GM12878 (cell line): ENCODE results near the gene XDH. TPM values are rescaled to one million over a fixed set of nuclear protein-coding genes. Genes with fewer than 3 reads are reported as not detected.

Experiments used
- ATAC-seq: fragments of 200-7000 bp; cut with Tn5 transposase; 3 replicates; pipeline ENCODE4 v1.9.1; 2020; ENCODE audit warnings: mild to moderate bottlenecking, moderate library complexity
- BruUV-seq: library from RNA; stranded (reverse); fragments of 400-500 nt; replicated peaks from 2 replicates; lab custom pipeline; 2021; lab: Mats Ljungman, UMichigan
- CTCF ChIA-PET: fragments of 300-600 bp; sonication (Branson Sonifier 250); formaldehyde crosslinking; extraction: SDS; loops from one replicate; lab custom pipeline; 2021; ENCODE audit warnings: inconsistent platforms; lab: Yijun Ruan, JAX
- POLR2A ChIA-PET: fragments of 350-600 bp; formaldehyde crosslinking; extraction: SDS; loops from one replicate; lab custom pipeline; 2021; ENCODE audit warnings: inconsistent platforms; lab: Charles Lee
- RAD21 ChIA-PET: fragments of 300-600 bp; sonication (Branson Sonifier 250); formaldehyde crosslinking; loops from one replicate; lab custom pipeline; 2023; ENCODE audit warnings: antibody characterized with exemption; ENCODE audit not compliant: unreplicated experiment; lab: Charles Lee
- SMC1A ChIA-PET: fragments of 300-600 bp; sonication (Branson Sonifier 250); formaldehyde crosslinking; loops from one replicate; lab custom pipeline; 2023; ENCODE audit not compliant: unreplicated experiment, uncharacterized antibody; lab: Charles Lee
- DNase-seq: peaks from one replicate; pipeline ENCODE4 v3.0.0-alpha.2; 2011; ENCODE audit warnings: low read depth, low spot score
- FAIRE-seq: peaks from 3 replicates; lab custom pipeline; 2011; peaks lifted over from hg19 to GRCh38; lab: Jason Lieb, UNC
- H2AFZ ChIP-seq: 2 replicates; pipeline ENCODE4 v1.6.0; 2011; ENCODE audit warnings: low read depth, low read length, control low read depth; ENCODE audit not compliant: control insufficient read depth
- H3K27ac ChIP-seq: 2 replicates; pipeline ENCODE4 v1.5.1; 2011; ENCODE audit warnings: control low read depth; ENCODE audit not compliant: control insufficient read depth, insufficient read depth
- H3K27me3 ChIP-seq, 2 experiments: replicated peaks in 1 of 2; 2 replicates each; pipeline versions ENCODE4 v1.6.0 to v1.6.1; 2011; ENCODE audit warnings: low read length in 1 of 2; ENCODE audit not compliant: control insufficient read depth in 2 of 2, insufficient read depth in 2 of 2
- H3K36me3 ChIP-seq, 2 experiments: 2 replicates each; pipeline ENCODE4 v1.5.1; 2011; ENCODE audit warnings: low read length in 1 of 2; ENCODE audit not compliant: control insufficient read depth in 2 of 2, insufficient read depth in 2 of 2
- H3K4me1 ChIP-seq: 2 replicates; pipeline ENCODE4 v1.6.1; 2011; ENCODE audit warnings: mild to moderate bottlenecking, low read length, moderate library complexity, mixed read lengths; ENCODE audit not compliant: control insufficient read depth, insufficient read depth
- H3K4me2 ChIP-seq: 2 replicates; pipeline ENCODE4 v1.6.0; 2011; ENCODE audit warnings: control low read depth; ENCODE audit not compliant: control insufficient read depth, insufficient read depth
- H3K4me3 ChIP-seq: fragments of 200-600 bp; sonication (generic); 2 replicates; pipeline ENCODE4 v1.5.1; 2016
- H3K79me2 ChIP-seq: 2 replicates; pipeline ENCODE4 v1.6.0; 2011; ENCODE audit warnings: low read length; ENCODE audit not compliant: control insufficient read depth, insufficient read depth
- H3K9ac ChIP-seq: 2 replicates; pipeline ENCODE4 v1.8.0; 2011; ENCODE audit warnings: low read length, control low read depth, mixed read lengths; ENCODE audit not compliant: control insufficient read depth, insufficient read depth
- H3K9me3 ChIP-seq: replicated peaks from 3 replicates; pipeline ENCODE4 v1.5.1; 2011; ENCODE audit warnings: mild to moderate bottlenecking, low read length; ENCODE audit not compliant: control insufficient read depth, insufficient read depth
- H4K20me1 ChIP-seq: 2 replicates; pipeline ENCODE4 v1.6.0; 2011; ENCODE audit not compliant: control insufficient read depth, insufficient read depth
- WGBS: methylation state at CpG from one replicate; pipeline ENCODE4 v1.1.6; 2016; ENCODE audit warnings: low lambda C conversion rate; ENCODE audit not compliant: insufficient replicate concordance, insufficient coverage; ENCODE audit errors: missing lambda C conversion rate; 5-methylcytosine and 5-hydroxymethylcytosine counted together
- in situ Hi-C: fragments of 300-500 bp; cut with MboI; formaldehyde crosslinking; loops from 9 replicates; pipeline ENCODE4 v1.14.3; 2018; ENCODE audit warnings: mixed read lengths
- intact Hi-C: fragments of 100-400 bp; cut with micrococcal nuclease; formaldehyde crosslinking; loops from one replicate; pipeline ENCODE4 v1.14.2; 2022; ENCODE audit not compliant: unreplicated experiment
- polyA plus RNA-seq, 11 experiments: library from polyadenylated mRNA; depleted of rRNA in 4 of 11; unstranded in 6 of 11; stranded (reverse) in 5 of 11; fragments of >200 nt; fragmentation: Nextera tagmentation in 4 of 11; fragmentation: Illumina TruSeq in 1 of 11; extraction: Ambion mirVana in 4 of 11; extraction: Trizol in 1 of 11; gene quantifications; 1 replicate in 1 of 11; 2 replicates in 10 of 11; pipeline versions ENCODE4 v1.2.1 to v1.2.3, GENCODE V29; 2011 to 2016; ENCODE audit warnings: inconsistent platforms in 2 of 11, missing spikeins in 2 of 11, low read depth in 1 of 11
- total RNA-seq, 4 experiments: library from RNA; depleted of rRNA in 3 of 4; stranded (reverse); fragments of >200 nt in 3 of 4; fragmentation: Illumina TruSeq in 1 of 4; extraction: Trizol in 1 of 4; gene quantifications; 2 replicates each; pipeline versions ENCODE4 v1.2.1 to v1.2.3, GENCODE V29; 2013 to 2021
- TF ChIP-seq, protein P1 (sequence below): IDR thresholded peaks from 2 replicates; pipeline ENCODE4 v1.6.1; 2012; ENCODE audit warnings: improper control_type of control experiment, low read depth, low read length; ENCODE audit not compliant: insufficient replicate concordance
- TF ChIP-seq, protein P2 (sequence below): fragments of 450-650 bp; IDR thresholded peaks from 2 replicates; pipeline ENCODE4 v1.6.1; 2016; ENCODE audit warnings: mild to moderate bottlenecking
- TF ChIP-seq, protein P3 (sequence below): fragments of 150-350 bp; IDR thresholded peaks from 2 replicates; pipeline ENCODE4 v1.6.1; 2016; ENCODE audit warnings: low read depth, low read length

XDH gene
- total and polyA plus RNA-seq, 10 of the 15 experiments (the other 5 are each of a cell fraction or from before 2014, with no cell fraction given) = 0.01 TPM; not detected in 9

DNA sequence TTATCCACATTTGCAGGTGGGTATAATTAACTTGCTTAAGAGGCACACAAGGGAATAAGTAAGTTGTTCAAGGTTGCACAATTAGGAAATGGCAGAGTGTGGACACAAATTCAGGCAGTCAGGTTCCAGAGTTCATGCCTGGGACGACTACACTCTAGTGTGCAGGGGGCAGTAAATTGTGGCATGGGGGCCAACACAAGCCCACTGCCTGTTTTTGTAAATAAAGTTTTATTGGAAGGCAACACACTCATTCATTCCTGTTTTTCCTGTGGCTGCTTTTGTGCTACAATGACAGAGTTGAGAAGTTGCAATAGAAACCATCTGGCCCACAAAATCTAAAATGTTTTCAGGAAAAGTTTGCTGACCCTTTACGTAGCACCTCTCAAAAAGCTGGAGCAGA, 41.4 kb downstream of the XDH start (continued):
- TF ChIP-seq, protein P1, sequence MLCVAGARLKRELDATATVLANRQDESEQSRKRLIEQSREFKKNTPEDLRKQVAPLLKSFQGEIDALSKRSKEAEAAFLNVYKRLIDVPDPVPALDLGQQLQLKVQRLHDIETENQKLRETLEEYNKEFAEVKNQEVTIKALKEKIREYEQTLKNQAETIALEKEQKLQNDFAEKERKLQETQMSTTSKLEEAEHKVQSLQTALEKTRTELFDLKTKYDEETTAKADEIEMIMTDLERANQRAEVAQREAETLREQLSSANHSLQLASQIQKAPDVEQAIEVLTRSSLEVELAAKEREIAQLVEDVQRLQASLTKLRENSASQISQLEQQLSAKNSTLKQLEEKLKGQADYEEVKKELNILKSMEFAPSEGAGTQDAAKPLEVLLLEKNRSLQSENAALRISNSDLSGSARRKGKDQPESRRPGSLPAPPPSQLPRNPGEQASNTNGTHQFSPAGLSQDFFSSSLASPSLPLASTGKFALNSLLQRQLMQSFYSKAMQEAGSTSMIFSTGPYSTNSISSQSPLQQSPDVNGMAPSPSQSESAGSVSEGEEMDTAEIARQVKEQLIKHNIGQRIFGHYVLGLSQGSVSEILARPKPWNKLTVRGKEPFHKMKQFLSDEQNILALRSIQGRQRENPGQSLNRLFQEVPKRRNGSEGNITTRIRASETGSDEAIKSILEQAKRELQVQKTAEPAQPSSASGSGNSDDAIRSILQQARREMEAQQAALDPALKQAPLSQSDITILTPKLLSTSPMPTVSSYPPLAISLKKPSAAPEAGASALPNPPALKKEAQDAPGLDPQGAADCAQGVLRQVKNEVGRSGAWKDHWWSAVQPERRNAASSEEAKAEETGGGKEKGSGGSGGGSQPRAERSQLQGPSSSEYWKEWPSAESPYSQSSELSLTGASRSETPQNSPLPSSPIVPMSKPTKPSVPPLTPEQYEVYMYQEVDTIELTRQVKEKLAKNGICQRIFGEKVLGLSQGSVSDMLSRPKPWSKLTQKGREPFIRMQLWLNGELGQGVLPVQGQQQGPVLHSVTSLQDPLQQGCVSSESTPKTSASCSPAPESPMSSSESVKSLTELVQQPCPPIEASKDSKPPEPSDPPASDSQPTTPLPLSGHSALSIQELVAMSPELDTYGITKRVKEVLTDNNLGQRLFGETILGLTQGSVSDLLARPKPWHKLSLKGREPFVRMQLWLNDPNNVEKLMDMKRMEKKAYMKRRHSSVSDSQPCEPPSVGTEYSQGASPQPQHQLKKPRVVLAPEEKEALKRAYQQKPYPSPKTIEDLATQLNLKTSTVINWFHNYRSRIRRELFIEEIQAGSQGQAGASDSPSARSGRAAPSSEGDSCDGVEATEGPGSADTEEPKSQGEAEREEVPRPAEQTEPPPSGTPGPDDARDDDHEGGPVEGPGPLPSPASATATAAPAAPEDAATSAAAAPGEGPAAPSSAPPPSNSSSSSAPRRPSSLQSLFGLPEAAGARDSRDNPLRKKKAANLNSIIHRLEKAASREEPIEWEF = no peak
- TF ChIP-seq, all 136 proteins: peak for 0

DNA sequence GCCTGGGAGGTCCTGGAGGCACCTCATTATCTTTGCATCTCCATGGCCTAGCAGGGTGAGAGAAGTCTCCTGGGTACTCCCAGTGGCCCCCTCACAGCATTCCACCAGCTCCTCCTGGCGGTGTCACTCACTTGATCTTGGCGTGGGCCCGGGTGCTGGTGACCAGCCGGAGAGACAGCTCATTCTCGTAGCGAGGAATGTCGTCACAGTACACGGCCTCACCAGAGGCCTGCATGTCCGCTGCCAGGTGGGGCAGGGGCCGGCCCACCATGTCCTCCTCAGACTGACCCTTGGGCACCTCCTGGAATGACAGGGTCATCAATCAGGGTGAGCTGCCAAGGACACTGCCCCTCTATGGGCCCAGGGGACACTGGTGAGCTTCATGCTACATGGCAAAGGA, 42.4 kb downstream of the XDH start:
- RAD21 ChIA-PET = no interaction called here
- H4K20me1 ChIP-seq = no peaks in the 10 kb centered on the region

More for the DNA sequence above, 42.4 kb downstream of the XDH start:
- FAIRE-seq (no peak), DNase-seq (no peak), ATAC-seq (no peak)
- TF ChIP-seq, protein P2, sequence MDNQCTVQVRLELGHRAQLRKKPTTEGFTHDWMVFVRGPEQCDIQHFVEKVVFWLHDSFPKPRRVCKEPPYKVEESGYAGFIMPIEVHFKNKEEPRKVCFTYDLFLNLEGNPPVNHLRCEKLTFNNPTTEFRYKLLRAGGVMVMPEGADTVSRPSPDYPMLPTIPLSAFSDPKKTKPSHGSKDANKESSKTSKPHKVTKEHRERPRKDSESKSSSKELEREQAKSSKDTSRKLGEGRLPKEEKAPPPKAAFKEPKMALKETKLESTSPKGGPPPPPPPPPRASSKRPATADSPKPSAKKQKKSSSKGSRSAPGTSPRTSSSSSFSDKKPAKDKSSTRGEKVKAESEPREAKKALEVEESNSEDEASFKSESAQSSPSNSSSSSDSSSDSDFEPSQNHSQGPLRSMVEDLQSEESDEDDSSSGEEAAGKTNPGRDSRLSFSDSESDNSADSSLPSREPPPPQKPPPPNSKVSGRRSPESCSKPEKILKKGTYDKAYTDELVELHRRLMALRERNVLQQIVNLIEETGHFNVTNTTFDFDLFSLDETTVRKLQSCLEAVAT = no peak
- TF ChIP-seq, protein P3, sequence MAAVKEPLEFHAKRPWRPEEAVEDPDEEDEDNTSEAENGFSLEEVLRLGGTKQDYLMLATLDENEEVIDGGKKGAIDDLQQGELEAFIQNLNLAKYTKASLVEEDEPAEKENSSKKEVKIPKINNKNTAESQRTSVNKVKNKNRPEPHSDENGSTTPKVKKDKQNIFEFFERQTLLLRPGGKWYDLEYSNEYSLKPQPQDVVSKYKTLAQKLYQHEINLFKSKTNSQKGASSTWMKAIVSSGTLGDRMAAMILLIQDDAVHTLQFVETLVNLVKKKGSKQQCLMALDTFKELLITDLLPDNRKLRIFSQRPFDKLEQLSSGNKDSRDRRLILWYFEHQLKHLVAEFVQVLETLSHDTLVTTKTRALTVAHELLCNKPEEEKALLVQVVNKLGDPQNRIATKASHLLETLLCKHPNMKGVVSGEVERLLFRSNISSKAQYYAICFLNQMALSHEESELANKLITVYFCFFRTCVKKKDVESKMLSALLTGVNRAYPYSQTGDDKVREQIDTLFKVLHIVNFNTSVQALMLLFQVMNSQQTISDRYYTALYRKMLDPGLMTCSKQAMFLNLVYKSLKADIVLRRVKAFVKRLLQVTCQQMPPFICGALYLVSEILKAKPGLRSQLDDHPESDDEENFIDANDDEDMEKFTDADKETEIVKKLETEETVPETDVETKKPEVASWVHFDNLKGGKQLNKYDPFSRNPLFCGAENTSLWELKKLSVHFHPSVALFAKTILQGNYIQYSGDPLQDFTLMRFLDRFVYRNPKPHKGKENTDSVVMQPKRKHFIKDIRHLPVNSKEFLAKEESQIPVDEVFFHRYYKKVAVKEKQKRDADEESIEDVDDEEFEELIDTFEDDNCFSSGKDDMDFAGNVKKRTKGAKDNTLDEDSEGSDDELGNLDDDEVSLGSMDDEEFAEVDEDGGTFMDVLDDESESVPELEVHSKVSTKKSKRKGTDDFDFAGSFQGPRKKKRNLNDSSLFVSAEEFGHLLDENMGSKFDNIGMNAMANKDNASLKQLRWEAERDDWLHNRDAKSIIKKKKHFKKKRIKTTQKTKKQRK = no peak
- 60% methylated on average over 10 of the region's 10 CpGs for WGBS
- no peaks in the 10 kb centered on the region for H3K4me1 ChIP-seq
- no peak overlapping the region for H3K9ac ChIP-seq
- ChIA-PET CTCF (no interaction called here), POLR2A (no interaction called here), SMC1A (no interaction called here)
- BruUV-seq = no TSS peak
- H3K27me3 ChIP-seq = peaks cover 0 to 3% of the 10 kb centered on the region in 2 experiments; a peak in 2 of 4 replicates
- in situ Hi-C loops = no loop called here
- no peaks in the 10 kb centered on the region for H3K79me2 ChIP-seq
- no peaks in the 10 kb centered on the region for H3K9me3 ChIP-seq
- no peak overlapping the region for H3K27ac ChIP-seq
- no peak overlapping the region for H2AFZ ChIP-seq
- H3K4me2 ChIP-seq = no peak overlapping the region
- H3K4me3 ChIP-seq = no peak overlapping the region
- intact Hi-C loops = no loop called here
- no peaks in the 10 kb centered on the region for H3K36me3 ChIP-seq
